Measurements from ENCODE around the gene PDGFRA.
"Not testable (repeated sequence)": the region's sequence is repeated elsewhere in the genome, so short reads cannot be mapped to it uniquely, and the experiment has no call there.

Gene PDGFRA

DNA sequence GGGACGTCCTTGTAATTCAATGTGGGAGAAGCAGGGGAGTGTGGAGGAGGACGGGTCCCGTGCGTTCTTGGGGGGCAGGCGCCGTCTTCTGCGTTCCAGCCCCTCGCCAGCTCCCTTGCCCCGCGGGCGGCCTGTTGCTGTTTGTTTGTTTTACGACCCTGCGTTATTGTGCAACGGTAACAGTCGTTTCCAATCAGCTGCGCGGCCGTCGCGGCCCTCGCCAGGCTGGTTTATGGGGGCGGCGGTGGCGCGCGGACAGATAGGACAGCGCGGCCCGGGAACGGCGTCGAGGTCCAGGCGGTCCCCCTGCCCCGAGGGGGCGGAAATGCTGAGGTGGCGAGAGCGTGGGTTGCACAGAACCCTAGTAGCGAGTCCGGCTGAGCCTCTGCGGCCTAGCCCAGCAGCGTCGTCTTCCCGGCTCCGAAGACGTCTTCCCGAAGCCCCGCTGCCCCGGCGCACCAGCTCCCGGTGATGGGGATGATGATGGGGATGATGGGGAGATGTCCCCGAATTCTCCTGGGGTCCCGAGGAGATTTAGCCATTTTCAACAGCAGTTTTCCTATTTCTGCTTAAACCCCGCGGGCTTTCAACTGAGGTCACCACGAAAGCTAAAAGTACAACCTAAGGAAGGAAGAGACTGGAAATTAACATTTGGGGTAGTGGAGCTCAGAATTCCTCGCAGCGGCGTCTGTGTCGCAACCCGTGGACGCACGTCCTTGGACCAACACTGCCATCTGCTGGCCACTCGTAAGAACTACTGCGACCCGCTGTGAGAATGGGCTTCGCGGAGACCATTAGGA lies 4.8 kb downstream of the PDGFRA start:
- peak; percentile 84 for TF ChIP-seq CTCF (IDR thresholded peaks at IDR 0.05; ENCODE audit: insufficient read depth, low read length, missing control alignments)
- H3K4me3 ChIP-seq (ENCODE audit: low read depth, low read length): peak overlapping the region; percentile 93
- ChIA-PET POLR2A (interaction anchor here (0.6 to 4.1 kb wide), 10 partner anchors 175 to 758 kb away, joined by 3 to 20 read pairs (median 4); no protein-coding TSS in a partner anchor), CTCF (interaction anchor here (0.6 to 7.5 kb wide), 125 partner anchors 8 to 2000 kb away, joined by 3 to 196 read pairs (median 4); partner anchors contain the start of genes CHIC2, GSX2 and SCFD2)
- no peak for DNase-seq (ENCODE audit: low read depth, low spot score)

DNA sequence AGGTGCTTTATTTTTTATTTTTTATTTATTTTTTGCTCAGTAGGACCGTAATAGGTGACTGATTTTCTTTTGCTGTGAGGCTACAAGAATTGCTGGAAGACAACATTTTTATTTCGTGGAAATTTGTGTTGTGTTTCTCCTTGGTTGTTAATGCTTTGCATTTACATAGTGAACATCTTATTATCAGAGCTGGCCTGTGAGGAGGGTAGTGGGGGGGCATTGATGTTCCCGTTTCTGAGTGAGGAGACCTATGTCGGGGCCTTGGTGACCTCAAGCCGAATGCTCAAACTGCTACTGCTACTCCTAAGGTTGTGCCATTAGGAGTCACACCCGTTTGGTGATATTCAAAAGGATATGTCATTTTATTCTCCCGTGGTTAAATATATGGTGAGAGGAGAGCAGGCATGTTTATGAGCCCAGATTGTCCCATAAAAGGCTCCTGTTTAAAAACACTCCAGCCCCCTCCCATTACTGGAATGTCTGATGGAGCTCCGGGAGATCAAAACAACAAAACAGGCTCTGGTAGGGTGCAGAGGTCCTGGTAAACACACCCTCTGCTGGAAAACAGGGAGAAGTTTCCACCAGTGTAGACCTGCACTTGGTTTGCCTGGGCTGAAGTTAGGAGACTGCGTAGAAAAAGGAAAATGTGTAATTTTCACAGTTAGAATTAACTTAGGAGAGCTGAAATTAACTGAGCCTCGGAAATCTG lies 5.6 kb downstream of the PDGFRA start:
- H3K4me3 ChIP-seq (ENCODE audit: low read depth, low read length): peak overlapping the region; percentile 93
- CTCF ChIA-PET: interaction anchor here (0.7 to 7.5 kb wide), 101 partner anchors 8 to 2000 kb away, joined by 3 to 196 read pairs (median 4); partner anchors contain the start of genes GSX2 and SCFD2
- peak; percentile 8 for TF ChIP-seq CTCF (IDR thresholded peaks at IDR 0.05; ENCODE audit: insufficient read depth, low read length, missing control alignments)
- DNase-seq (ENCODE audit: low read depth, low spot score): no peak
- POLR2A ChIA-PET: interaction anchor here (0.6 to 4.1 kb wide), 6 partner anchors 176 to 758 kb away, joined by 3 to 20 read pairs (median 4); no protein-coding TSS in a partner anchor

DNA sequence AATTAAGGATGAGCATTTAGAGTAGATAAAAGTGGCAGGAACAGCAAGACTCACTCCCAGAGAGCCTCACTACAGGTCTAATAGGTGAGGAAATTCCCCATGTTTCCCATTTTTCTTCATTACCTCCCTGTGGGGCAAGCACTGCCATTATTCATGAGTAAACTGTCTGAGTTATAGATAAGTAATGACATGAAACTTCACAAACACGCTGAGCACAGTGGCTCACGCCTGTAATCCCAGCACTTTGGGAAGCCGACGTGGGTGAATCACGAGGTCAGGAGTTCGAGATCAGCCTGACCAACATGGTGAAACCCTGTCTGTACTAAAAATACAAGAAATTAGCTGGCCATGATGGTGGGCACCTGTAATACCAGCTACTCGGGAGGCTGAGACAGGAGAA lies 7.2 kb downstream of the PDGFRA start:
- POLR2A ChIA-PET: interaction anchor here (0.6 kb wide), 1 partner anchor 295 kb away, joined by 3 read pairs; no protein-coding TSS in a partner anchor
- CTCF ChIA-PET: interaction anchor here (1.2 to 7.5 kb wide), 2 partner anchors 328 to 1253 kb away, joined by 3 to 196 read pairs; no protein-coding TSS in a partner anchor
- not testable (repeated sequence) for H3K4me3 ChIP-seq (ENCODE audit: low read depth, low read length); DNase-seq (ENCODE audit: low read depth, low spot score)

- no peak for TF ChIP-seq CTCF (IDR thresholded peaks at IDR 0.05; ENCODE audit: insufficient read depth, low read length, missing control alignments)
- ChIA-PET CTCF (interaction anchor here (1.2 kb wide), 1 partner anchor 1223 kb away, joined by 3 read pairs; no protein-coding TSS in a partner anchor), POLR2A (interaction anchor here (0.7 kb wide), 1 partner anchor 762 kb away, joined by 3 read pairs; no protein-coding TSS in a partner anchor)
- no peak for DNase-seq (ENCODE audit: low read depth, low spot score)
- no peak overlapping the region for H3K4me3 ChIP-seq (ENCODE audit: low read depth, low read length)
Observed at GRCh38 chr4:54237770-54238169, 8.7 kb downstream of the PDGFRA start.

DNA sequence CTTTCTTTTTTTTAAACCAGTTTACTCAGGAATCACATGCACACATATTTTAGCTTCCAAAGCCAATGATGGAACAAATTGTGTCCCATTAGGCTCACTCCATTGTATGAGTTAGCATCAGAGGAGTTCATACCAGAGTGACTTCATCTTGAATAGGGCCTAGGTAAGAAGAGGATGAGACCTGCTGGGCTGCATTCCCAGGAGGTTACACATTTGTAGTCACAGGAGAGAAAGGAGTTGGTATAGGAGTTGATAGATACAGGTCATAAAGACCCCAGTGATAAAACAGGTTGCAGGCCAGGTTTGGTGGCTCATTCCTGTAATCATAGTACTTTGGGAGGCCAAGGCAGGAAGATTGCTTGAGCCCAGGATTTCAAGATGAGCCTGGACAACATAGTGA lies 9.3 kb downstream of the PDGFRA start:
- ChIA-PET CTCF (interaction anchor here (1.2 kb wide), 1 partner anchor 1223 kb away, joined by 3 read pairs; no protein-coding TSS in a partner anchor), POLR2A (no interaction called here)
- TF ChIP-seq CTCF (IDR thresholded peaks at IDR 0.05; ENCODE audit: insufficient read depth, low read length, missing control alignments): no peak
- DNase-seq (ENCODE audit: low read depth, low spot score): no peak
- H3K4me3 ChIP-seq (ENCODE audit: low read depth, low read length): no peak overlapping the region

- CTCF ChIA-PET: interaction anchor here (2.7 kb wide), 1 partner anchor 7 kb away, joined by 9 read pairs; no protein-coding TSS in a partner anchor
- DNase-seq (ENCODE audit: low read depth, low spot score); POLR2A ChIA-PET; H3K4me3 ChIP-seq (ENCODE audit: low read depth, low read length): not testable (repeated sequence)
Observed at GRCh38 chr4:54241268-54241823, 12.3 kb downstream of the PDGFRA start.

DNA sequence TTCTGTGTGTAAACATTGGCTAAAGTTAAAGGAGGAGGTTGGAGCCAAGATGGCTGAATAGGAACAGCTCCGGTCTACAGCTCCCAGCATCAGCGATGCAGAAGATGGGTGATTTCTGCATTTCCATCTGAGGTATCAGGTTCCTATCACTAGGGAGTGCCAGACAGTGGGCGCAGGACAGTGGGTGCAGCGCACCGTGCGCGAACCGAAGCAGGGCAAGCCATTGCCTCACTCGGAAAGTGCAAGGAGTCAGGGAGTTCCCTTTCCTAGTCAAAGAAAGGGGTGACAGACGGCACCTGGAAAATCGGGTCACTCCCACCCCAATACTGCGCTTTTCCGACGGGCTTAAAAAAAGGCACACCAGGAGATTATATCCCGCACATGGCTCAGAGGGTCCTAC lies 14.4 kb downstream of the PDGFRA start:
- POLR2A ChIA-PET; H3K4me3 ChIP-seq (ENCODE audit: low read depth, low read length); DNase-seq (ENCODE audit: low read depth, low spot score): not testable (repeated sequence)
- CTCF ChIA-PET: interaction anchor here (2.7 kb wide), 1 partner anchor 9 kb away, joined by 9 read pairs; no protein-coding TSS in a partner anchor

DNA sequence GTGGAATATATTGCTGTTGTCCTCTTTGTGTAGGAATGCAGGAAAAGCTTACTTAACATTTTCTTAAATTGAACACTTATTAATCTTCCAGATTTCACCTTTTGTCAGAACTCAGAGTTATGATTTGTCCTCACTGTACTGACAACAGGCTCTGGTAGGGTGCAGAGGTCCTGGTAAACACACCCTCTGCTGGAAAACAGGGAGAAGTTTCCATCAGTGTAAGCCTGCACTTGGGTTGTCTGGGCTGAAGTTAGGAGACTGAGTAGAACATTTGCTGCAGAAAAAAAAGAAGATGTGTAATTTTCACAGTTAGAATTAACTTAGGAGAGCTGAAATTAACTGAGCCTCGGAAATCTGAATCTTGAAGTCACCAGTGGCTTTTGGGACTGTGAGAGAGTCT lies 23.2 kb downstream of the PDGFRA start:
- CTCF ChIA-PET: interaction anchor here (0.7 to 1.3 kb wide), 2 partner anchors 18 to 545 kb away, joined by 3 to 4 read pairs; no protein-coding TSS in a partner anchor
- POLR2A ChIA-PET: not testable (repeated sequence)

More for the DNA sequence above, 23.2 kb downstream of the PDGFRA start:
- DNase-seq (ENCODE audit: low read depth, low spot score); H3K4me3 ChIP-seq (ENCODE audit: low read depth, low read length): not testable (repeated sequence)

Measured in AG04449 (cell line).